GM12891 (cell line): ENCODE data around the gene IL17B.

Source experiments
- DNase-seq: peaks from one replicate; pipeline ENCODE4 v3.0.0; 2011; ENCODE audit warnings: low spot score; ENCODE audit not compliant: insufficient read length
- FAIRE-seq: peaks from 2 replicates; lab custom pipeline; 2011; peaks lifted over from hg19 to GRCh38; lab: Jason Lieb, UNC
- PAX5 ChIP-seq: IDR thresholded peaks from 2 replicates; pipeline ENCODE4 v1.6.1; 2011; ENCODE audit warnings: low read length, moderate library complexity, mild to moderate bottlenecking; ENCODE audit not compliant: insufficient read depth, severe bottlenecking
- POLR2A ChIP-seq: IDR thresholded peaks from 2 replicates; pipeline ENCODE4 v1.6.1; 2011; ENCODE audit warnings: low read depth, low read length, control low read depth
- POLR2AphosphoS5 ChIP-seq: IDR thresholded peaks from 2 replicates; pipeline ENCODE4 v1.6.1; 2011; ENCODE audit warnings: low read depth, low read length, control low read depth
- POU2F2 ChIP-seq: IDR thresholded peaks from 2 replicates; pipeline ENCODE4 v1.6.1; 2011; ENCODE audit warnings: low read depth, mild to moderate bottlenecking, control low read depth, low read length, moderate library complexity
- SPI1 ChIP-seq: IDR thresholded peaks from 2 replicates; pipeline ENCODE4 v1.6.1; 2011; ENCODE audit warnings: low read depth, low read length, control low read depth
- TAF1 ChIP-seq: IDR thresholded peaks from 2 replicates; pipeline ENCODE4 v1.6.1; 2011; ENCODE audit warnings: low read depth, low read length, control low read depth

IL17B gene

DNA sequence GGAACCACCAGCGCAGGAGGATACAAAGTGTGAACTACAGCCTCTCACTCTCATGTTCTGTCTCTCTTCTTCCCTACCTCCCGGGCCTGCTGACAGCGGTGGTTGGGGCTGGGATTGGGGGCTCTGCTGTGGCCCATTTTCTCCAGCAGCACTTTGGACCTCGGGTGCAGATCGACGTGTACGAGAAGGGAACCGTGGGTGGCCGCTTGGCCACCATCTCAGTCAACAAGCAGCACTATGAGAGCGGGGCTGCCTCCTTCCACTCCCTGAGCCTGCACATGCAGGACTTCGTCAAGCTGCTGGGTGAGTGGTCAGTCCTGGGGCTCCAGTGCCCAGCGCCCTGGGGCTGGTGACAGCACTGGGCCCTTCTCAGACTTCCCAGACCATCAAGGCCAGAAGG, 16.6 kb downstream of the IL17B start:
- no peak for FAIRE-seq

DNA sequence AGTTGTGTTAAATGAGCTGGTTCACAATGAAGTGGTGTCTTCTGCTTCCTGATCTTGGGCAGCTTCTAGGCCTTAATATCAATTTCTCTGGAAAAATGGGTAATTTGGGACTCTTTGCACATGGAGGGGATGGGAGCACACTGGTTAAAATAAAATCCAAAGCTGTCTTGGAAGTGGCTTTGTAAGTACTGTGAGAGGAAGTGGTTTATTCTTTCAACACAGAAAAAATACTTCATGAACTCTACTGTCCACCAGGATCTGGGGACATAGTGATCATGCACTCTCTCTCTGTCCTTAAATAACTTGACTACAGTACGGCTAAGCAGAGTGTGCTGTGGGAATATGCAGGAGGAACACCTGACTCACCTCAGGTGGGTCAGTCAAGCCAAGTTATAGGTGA, 18.8 kb downstream of the IL17B start:
- no peak for FAIRE-seq
- TF ChIP-seq POU2F2 (no peak), POLR2A (no peak), TAF1 (no peak), PAX5 (no peak), SPI1 (no peak), POLR2AphosphoS5 (no peak)
- no peak for DNase-seq

More for the DNA sequence above, 16.6 kb downstream of the IL17B start:
- no peak for TF ChIP-seq POU2F2
- TF ChIP-seq POLR2AphosphoS5 = no peak
- no peak for TF ChIP-seq PAX5
- TF ChIP-seq SPI1 = no peak
- TF ChIP-seq POLR2A = no peak
- TF ChIP-seq TAF1 = no peak
- no peak for DNase-seq

GRCh38 chr5:149358868-149359495, 20.1 kb downstream of the IL17B start:
- TF ChIP-seq PAX5 = no peak
- FAIRE-seq (no peak), DNase-seq (no peak)

- TF ChIP-seq POLR2AphosphoS5 = no peak
- TF ChIP-seq POU2F2 = no peak
- TF ChIP-seq SPI1 = no peak
- no peak for TF ChIP-seq POLR2A
- no peak for TF ChIP-seq TAF1
- no peak for TF ChIP-seq PAX5
- FAIRE-seq (no peak), DNase-seq (no peak)
These were observed 20.8 kb downstream of the IL17B start for GRCh38 chr5:149358294-149358651.

DNA sequence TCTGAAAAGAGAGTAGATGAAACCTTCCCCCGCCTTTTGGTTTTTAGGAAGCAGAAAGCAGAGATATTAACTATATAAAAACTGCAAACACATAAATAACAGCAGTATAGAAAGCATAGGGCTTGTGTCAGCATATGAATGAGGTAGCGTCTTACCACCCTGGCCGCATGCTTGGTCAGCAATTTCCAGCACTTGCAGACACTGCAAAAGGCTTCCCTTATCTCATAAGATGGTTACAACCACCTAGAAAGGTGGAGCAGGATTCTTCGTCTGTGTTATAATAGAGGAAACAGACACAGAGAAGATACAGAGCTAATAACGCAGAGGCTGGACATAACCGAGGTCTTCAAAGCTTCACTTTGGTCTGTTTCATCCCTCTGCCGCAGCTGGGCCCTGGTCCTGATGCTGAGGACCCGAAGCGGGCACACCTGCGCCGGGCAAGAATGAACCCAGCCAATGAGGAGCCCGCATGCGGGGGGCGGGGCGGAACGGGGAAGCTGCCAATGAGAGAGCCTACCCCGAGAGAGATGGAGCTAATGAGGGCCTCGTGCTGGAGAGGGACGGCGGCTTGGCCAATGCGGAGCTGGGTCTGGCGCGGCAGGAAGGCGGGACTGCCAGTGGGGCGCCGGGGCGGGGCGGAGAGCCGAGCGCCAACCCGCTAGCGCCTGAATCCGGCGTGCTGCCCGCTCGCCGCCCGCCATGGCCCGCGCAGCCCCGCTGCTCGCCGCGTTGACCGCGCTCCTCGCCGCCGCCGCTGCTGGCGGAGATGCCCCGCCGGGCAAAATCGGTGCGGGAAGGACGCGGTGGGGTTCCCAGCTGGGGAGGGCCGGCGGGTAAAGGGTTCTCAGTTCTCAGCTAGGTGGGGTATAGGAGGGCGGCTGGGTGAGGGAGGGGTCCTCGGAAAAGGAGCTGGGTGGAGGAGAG, 21.5 kb downstream of the IL17B start, which contains the start of gene PCYOX1L:
Gene PCYOX1L, plus strand, starts transcription at position 677 of the 924 bp plus-strand sequence. Its CDS starts 23 bp downstream, at position 700.
- TF ChIP-seq POLR2AphosphoS5 (peak; percentile 50; the same call in 1 of the 2 replicates), POU2F2 (no peak)
- peak; percentile 90 for FAIRE-seq
- DNase-seq = peak; percentile 96

DNA sequence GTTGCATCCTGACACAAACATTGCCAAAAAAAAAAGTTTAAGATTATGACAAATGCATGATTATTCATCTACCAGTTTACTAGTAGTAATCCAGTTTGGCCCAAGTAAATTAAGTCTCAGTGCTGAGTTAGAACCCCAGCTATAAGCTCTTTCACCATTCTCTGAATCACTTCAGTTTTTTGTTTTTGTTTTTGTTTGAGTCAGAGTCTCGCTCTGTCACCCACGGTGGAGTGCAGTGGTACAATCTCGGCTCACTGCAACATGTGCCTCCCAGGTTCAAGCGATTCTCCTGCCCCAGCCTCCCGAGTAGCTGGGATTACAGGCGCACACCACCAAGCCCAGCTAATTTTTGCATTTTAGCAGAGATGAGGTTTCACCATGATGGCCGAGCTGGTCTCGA, 22.7 kb downstream of the IL17B start:
- TF ChIP-seq TAF1 = no peak
- no peak for TF ChIP-seq POLR2AphosphoS5
- no peak for TF ChIP-seq POU2F2
- no peak for TF ChIP-seq PAX5
- TF ChIP-seq POLR2A = no peak
- no peak for FAIRE-seq
- no peak for DNase-seq

- no peak for FAIRE-seq
- no peak for DNase-seq
- TF ChIP-seq PAX5 (no peak), POLR2A (no peak), SPI1 (no peak), POLR2AphosphoS5 (no peak), TAF1 (no peak), POU2F2 (no peak)
These were observed 23.4 kb downstream of the IL17B start for GRCh38 chr5:149355688-149356087.

- DNase-seq (no peak), FAIRE-seq (no peak)
- TF ChIP-seq POLR2AphosphoS5 (no peak), TAF1 (no peak), PAX5 (no peak)
These were observed 25.2 kb downstream of the IL17B start for GRCh38 chr5:149353911-149354310.

DNA sequence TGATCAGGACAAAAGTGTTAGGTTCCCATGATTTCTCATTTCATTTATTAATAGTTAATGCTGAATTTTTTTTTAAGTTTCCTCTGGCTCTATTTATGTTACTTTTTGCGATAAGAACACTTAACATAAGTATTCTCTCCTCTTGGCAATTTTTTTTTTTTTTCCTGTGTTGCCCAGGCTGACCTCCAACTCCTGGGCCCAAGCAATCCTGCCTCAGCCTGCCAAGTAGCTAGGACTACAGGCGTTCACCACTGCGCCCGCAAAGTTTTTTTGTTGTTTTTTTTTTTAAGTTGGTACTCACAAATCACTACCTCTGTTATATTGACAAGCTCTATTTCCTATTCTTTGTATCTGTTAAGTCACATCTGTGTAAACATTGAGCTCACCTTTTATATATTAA, 26.9 kb downstream of the IL17B start:
- DNase-seq (no peak), FAIRE-seq (no peak)
- TF ChIP-seq POU2F2 (no peak), POLR2A (no peak), POLR2AphosphoS5 (no peak), PAX5 (no peak), SPI1 (no peak), TAF1 (no peak)

DNA sequence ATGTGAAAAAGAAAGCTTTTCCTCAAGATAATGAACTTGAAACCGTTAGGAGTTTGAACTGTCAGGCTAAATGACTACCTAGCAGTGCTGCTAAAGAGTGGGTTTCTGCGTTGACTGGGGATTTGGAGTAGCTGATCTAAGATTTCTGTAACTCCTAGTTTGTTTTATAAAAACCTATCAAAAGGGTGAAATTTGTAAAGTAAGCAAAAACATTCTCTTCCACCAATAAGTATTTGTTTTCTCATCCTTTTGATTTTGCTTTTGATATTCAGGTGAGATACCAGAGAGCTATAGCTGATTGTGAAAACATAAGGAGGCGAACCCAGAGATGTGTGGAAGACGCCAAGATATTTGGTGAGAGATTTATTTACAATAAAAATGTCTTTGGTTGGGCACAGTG, 29.7 kb downstream of the IL17B start:
- TF ChIP-seq PAX5 = no peak
- TF ChIP-seq POLR2A = no peak
- TF ChIP-seq POU2F2 = no peak
- TF ChIP-seq SPI1 = no peak
- TF ChIP-seq TAF1 = no peak
- no peak for TF ChIP-seq POLR2AphosphoS5
- FAIRE-seq = no peak
- no peak for DNase-seq

DNA sequence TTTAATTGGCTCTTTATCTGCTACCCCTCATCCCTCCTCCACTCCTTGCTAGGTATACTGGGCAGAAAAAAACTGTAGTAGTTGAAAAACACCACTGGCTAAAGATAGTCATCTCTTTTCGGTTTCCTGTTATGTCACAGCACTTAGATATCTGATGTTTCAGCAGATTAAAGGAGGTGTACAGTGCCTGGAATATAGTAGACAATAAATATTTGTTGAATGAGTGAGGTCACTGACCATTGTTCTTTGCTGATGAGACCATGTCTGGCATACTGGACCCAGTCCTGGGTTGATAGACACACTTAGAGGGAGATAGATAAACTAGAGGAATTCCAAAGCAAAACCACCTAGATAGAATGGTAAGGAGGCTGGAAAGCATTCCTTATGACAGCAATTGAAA, 30.6 kb downstream of the IL17B start:
- TF ChIP-seq TAF1 (no peak), POLR2A (no peak)
- FAIRE-seq (no peak), DNase-seq (no peak)
